ENCODE results near the gene PITRM1.

DNA sequence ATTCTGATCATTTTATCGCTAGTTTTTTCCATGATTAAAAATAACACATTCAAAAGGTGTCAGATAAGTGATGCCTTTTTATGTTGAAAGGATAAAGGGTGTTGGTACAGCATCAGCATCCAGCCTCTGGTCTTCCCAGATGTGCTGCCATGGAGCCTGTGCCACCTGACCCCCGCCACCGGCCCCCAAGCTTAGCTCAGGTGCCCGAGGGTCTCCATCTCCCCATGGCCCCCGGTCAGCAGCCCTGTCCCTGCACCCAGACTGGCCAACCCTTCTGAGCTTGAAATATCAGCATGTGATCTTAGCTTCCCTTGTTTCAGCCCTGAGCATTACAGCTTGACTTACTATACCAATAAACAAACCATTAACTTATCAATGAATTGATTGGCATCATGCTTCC lies 80.7 kb downstream of the PITRM1 start:
- TF ChIP-seq CTCF (IDR thresholded peaks at IDR 0.05; ENCODE audit: insufficient read depth, low read depth, low read length): no peak
- TF ChIP-seq EZH2 (IDR thresholded peaks at IDR 0.05; ENCODE audit: insufficient read depth, low read length): no peak

All from astrocyte (in vitro differentiated cells and primary cell).